H1 (cell line): ENCODE results near the gene PIGBOS1. TPM values are rescaled to one million over a fixed set of nuclear protein-coding genes. Genes with fewer than 3 reads are reported as not detected.

Experiments
- CTCF ChIA-PET: fragments of 300-600 bp; sonication (Branson Sonifier 250); formaldehyde crosslinking; loops from one replicate; lab custom pipeline; 2021; ENCODE audit not compliant: partially characterized antibody; lab: Charles Lee
- POLR2A ChIA-PET: fragments of 300-600 bp; sonication (Branson Sonifier 250); formaldehyde crosslinking; loops from one replicate; lab custom pipeline; 2021; ENCODE audit warnings: inconsistent platforms; ENCODE audit not compliant: partially characterized antibody; lab: Charles Lee
- DNase-seq, 2 experiments: peaks; one replicate each; pipeline versions ENCODE4 v3.0.0 to v3.0.0-alpha.2; 2010 to 2022; ENCODE audit warnings: low spot score in 2 of 2, low read depth in 1 of 2, mixed read lengths in 1 of 2
- FAIRE-seq: peaks from 2 replicates; lab custom pipeline; 2011; peaks lifted over from hg19 to GRCh38; lab: Jason Lieb, UNC
- H2AFZ ChIP-seq: 2 replicates; pipeline ENCODE4 v1.8.1; 2012; ENCODE audit warnings: low read length, inconsistent platforms
- H2AK5ac ChIP-seq: 2 replicates; pipeline ENCODE4 v1.6.1; 2013; ENCODE audit warnings: low read depth, low read length
- H2BK120ac ChIP-seq: replicated peaks from 2 replicates; pipeline ENCODE3; 2013; ENCODE audit warnings: low read depth, low read length, inconsistent platforms
- H2BK12ac ChIP-seq: 2 replicates; pipeline ENCODE4 v1.6.1; 2013; ENCODE audit warnings: low read depth, low read length
- H2BK15ac ChIP-seq: 2 replicates; pipeline ENCODE4 v1.6.1; 2013; ENCODE audit warnings: low read length
- H2BK20ac ChIP-seq: 2 replicates; pipeline ENCODE4 v1.6.1; 2013; ENCODE audit warnings: low read length
- H2BK5ac ChIP-seq: 2 replicates; pipeline ENCODE4 v1.6.1; 2013; ENCODE audit warnings: low read depth, low read length
- H3K14ac ChIP-seq: 2 replicates; pipeline ENCODE4 v1.6.1; 2013; ENCODE audit warnings: inconsistent platforms; ENCODE audit not compliant: insufficient read length
- H3K18ac ChIP-seq: 2 replicates; pipeline ENCODE4 v1.6.1; 2013; ENCODE audit warnings: low read length; ENCODE audit errors: extremely low read depth
- H3K23ac ChIP-seq: 2 replicates; pipeline ENCODE4 v1.6.1; 2013; ENCODE audit warnings: inconsistent platforms; ENCODE audit not compliant: insufficient read length
- H3K23me2 ChIP-seq: 2 replicates; pipeline ENCODE4 v1.6.1; 2013; ENCODE audit warnings: low read depth, low read length
- H3K27ac ChIP-seq: 2 replicates; pipeline ENCODE4 v1.6.1; 2011; ENCODE audit warnings: low read depth, low read length, inconsistent platforms
- H3K27me3 ChIP-seq, 4 experiments: replicated peaks in 1 of 4; 1 replicate in 1 of 4; 2 replicates in 3 of 4; pipeline versions ENCODE4 v1.6.1 to v1.8.1; 2011 to 2013; ENCODE audit warnings: low read length in 3 of 4, mild to moderate bottlenecking in 3 of 4, inconsistent platforms in 2 of 4, mixed read lengths in 2 of 4, moderate library complexity in 1 of 4; ENCODE audit not compliant: control insufficient read depth in 3 of 4, insufficient read depth in 3 of 4; ENCODE audit errors: extremely low read depth in 1 of 4
- H3K36me3 ChIP-seq, 4 experiments: 2 replicates each; pipeline versions ENCODE4 v1.6.1 to v1.8.1; 2011 to 2013; ENCODE audit warnings: mild to moderate bottlenecking in 4 of 4, low read length in 3 of 4, moderate library complexity in 2 of 4, control low read depth in 1 of 4, inconsistent platforms in 1 of 4; ENCODE audit not compliant: insufficient read depth in 4 of 4, control insufficient read depth in 2 of 4
- H3K4ac ChIP-seq: replicated peaks from 2 replicates; pipeline ENCODE3; 2013; ENCODE audit warnings: low read length, low read depth, mixed read lengths, inconsistent platforms; ENCODE audit not compliant: insufficient read length
- H3K4me1 ChIP-seq, 4 experiments: replicated peaks in 1 of 4; 1 replicate in 1 of 4; 2 replicates in 3 of 4; pipeline versions ENCODE4 v1.6.1 to v1.8.1; 2011 to 2013; ENCODE audit warnings: low read length in 3 of 4, inconsistent platforms in 2 of 4, mixed read lengths in 1 of 4; ENCODE audit not compliant: insufficient read depth in 4 of 4, control insufficient read depth in 3 of 4
- H3K4me2 ChIP-seq, 2 experiments: 2 replicates each; pipeline versions ENCODE4 v1.6.1 to v1.8.1; 2011 to 2013; ENCODE audit warnings: low read depth in 2 of 2, low read length in 2 of 2, control low read depth in 1 of 2, inconsistent platforms in 1 of 2, mild to moderate bottlenecking in 1 of 2; ENCODE audit not compliant: insufficient read depth in 1 of 2
- H3K4me3 ChIP-seq, 4 experiments: fragments of 200-600, 300-600 bp in 1 of 4; sonication (generic), shearing (Covaris generic), sonication (Bioruptor Twin) in 1 of 4; 2 replicates each; pipeline versions ENCODE4 v1.5.1 to v1.8.1; 2011 to 2016; ENCODE audit warnings: low read length in 4 of 4, low read depth in 3 of 4, control low read depth in 2 of 4, inconsistent platforms in 2 of 4, mild to moderate bottlenecking in 2 of 4, mixed read lengths in 1 of 4, moderate library complexity in 1 of 4; ENCODE audit not compliant: insufficient read depth in 2 of 4; ENCODE audit errors: extremely low read depth in 1 of 4
- H3K56ac ChIP-seq: replicated peaks from 2 replicates; pipeline ENCODE3; 2013; ENCODE audit warnings: low read depth, mild to moderate bottlenecking, mixed read lengths, low read length, inconsistent platforms; ENCODE audit not compliant: insufficient read length
- H3K79me1 ChIP-seq: 2 replicates; pipeline ENCODE4 v1.6.1; 2013; ENCODE audit warnings: low read depth, low read length, control low read depth
- H3K79me2 ChIP-seq, 2 experiments: 2 replicates each; pipeline versions ENCODE4 v1.6.1 to v1.8.1; 2012 to 2013; ENCODE audit warnings: low read length in 2 of 2, mild to moderate bottlenecking in 2 of 2, inconsistent platforms in 1 of 2; ENCODE audit not compliant: insufficient read depth in 2 of 2, control insufficient read depth in 1 of 2
- H3K9ac ChIP-seq, 4 experiments: replicated peaks in 1 of 4; 1 replicate in 1 of 4; 2 replicates in 3 of 4; pipeline versions ENCODE4 v1.6.1 to v1.8.1; 2011 to 2013; ENCODE audit warnings: low read depth in 3 of 4, low read length in 3 of 4, control low read depth in 2 of 4, mild to moderate bottlenecking in 2 of 4, moderate library complexity in 2 of 4, inconsistent platforms in 1 of 4; ENCODE audit errors: extremely low read depth in 1 of 4
- H3K9me3 ChIP-seq, 2 experiments: 2 replicates each; pipeline versions ENCODE4 v1.6.1 to v1.8.1; 2012 to 2013; ENCODE audit warnings: mild to moderate bottlenecking in 2 of 2, moderate library complexity in 2 of 2, control low read depth in 1 of 2, inconsistent platforms in 1 of 2, low read depth in 1 of 2, low read length in 1 of 2, mixed read lengths in 1 of 2; ENCODE audit not compliant: insufficient read depth in 2 of 2
- H4K20me1 ChIP-seq, 2 experiments: replicated peaks in 1 of 2; 2 replicates each; pipeline versions ENCODE3 to v1.8.1; 2011 to 2013; ENCODE audit warnings: inconsistent platforms in 2 of 2, low read length in 2 of 2, mild to moderate bottlenecking in 1 of 2; ENCODE audit not compliant: insufficient read depth in 2 of 2, control insufficient read depth in 1 of 2
- H4K5ac ChIP-seq: 2 replicates; pipeline ENCODE4 v1.6.1; 2013; ENCODE audit warnings: low read length, low read depth, mixed read lengths, inconsistent platforms; ENCODE audit not compliant: insufficient read length
- H4K8ac ChIP-seq: 2 replicates; pipeline ENCODE4 v1.8.0; 2013; ENCODE audit warnings: mild to moderate bottlenecking, moderate library complexity, low read length, inconsistent platforms; ENCODE audit not compliant: insufficient read depth; ENCODE audit errors: extremely low read depth
- H4K91ac ChIP-seq: replicated peaks from 2 replicates; pipeline ENCODE3; 2013; ENCODE audit warnings: low read length, mixed read lengths, inconsistent platforms; ENCODE audit not compliant: insufficient read length
- CBX8 ChIP-seq: fragments of 300-800, 300-1000 bp; sonication (generic); IDR thresholded peaks from 2 replicates; pipeline ENCODE4 v1.7.1; 2016; ENCODE audit warnings: low read depth, low read length, borderline replicate concordance
- GABPA ChIP-seq: IDR thresholded peaks from 2 replicates; pipeline ENCODE4 v1.6.1; 2011; ENCODE audit warnings: mild to moderate bottlenecking, low read length, moderate library complexity, borderline replicate concordance; ENCODE audit not compliant: insufficient read depth
- GTF2F1 ChIP-seq: IDR thresholded peaks from 2 replicates; pipeline ENCODE4 v1.6.1; 2012; ENCODE audit warnings: low read depth, low read length, improper control_type of control experiment, borderline replicate concordance
- HDAC2 ChIP-seq, 2 experiments: fragments of 300-600 bp in 1 of 2; sonication (generic) in 1 of 2; IDR thresholded peaks; 2 replicates each; pipeline ENCODE4 v1.6.1; 2011 to 2012; ENCODE audit warnings: low read depth in 2 of 2, low read length in 2 of 2, mild to moderate bottlenecking in 2 of 2, moderate library complexity in 2 of 2, borderline replicate concordance in 1 of 2, inconsistent platforms in 1 of 2
- SAP30 ChIP-seq: fragments of 300-600 bp; sonication (generic); IDR thresholded peaks from 2 replicates; pipeline ENCODE4 v1.7.1; 2012; ENCODE audit warnings: low read length, moderate library complexity, mild to moderate bottlenecking, inconsistent platforms; ENCODE audit not compliant: insufficient read depth, insufficient replicate concordance
- SIN3A ChIP-seq, 2 experiments: IDR thresholded peaks in 1 of 2; conservative IDR thresholded peaks in 1 of 2; 2 replicates each; pipeline ENCODE4 v1.6.1; 2011 to 2012; ENCODE audit warnings: low read length in 2 of 2, improper control_type of control experiment in 1 of 2, low read depth in 1 of 2, mild to moderate bottlenecking in 1 of 2
- SP4 ChIP-seq: IDR thresholded peaks from 2 replicates; pipeline ENCODE4 v1.6.1; 2012; ENCODE audit warnings: low read length, inconsistent platforms
- TAF7 ChIP-seq: optimal IDR thresholded peaks from 2 replicates; pipeline ENCODE3; 2011; ENCODE audit warnings: low read depth, mild to moderate bottlenecking, inconsistent platforms, low read length, moderate library complexity, borderline replicate concordance
- TEAD4 ChIP-seq: IDR thresholded peaks from 2 replicates; pipeline ENCODE4 v1.6.1; 2012; ENCODE audit warnings: low read depth, low read length, inconsistent platforms, mixed read lengths
- WGBS, 2 experiments: shearing (Covaris generic) in 1 of 2; methylation state at CpG; one replicate each; pipeline versions ENCODE4 v1.1.6 to v1.1.7; 2013 to 2015; ENCODE audit warnings: low lambda C conversion rate in 2 of 2, mixed read lengths in 2 of 2, inconsistent platforms in 1 of 2, low coverage in 1 of 2, missing lambda C conversion rate in 1 of 2; ENCODE audit not compliant: insufficient replicate concordance in 2 of 2, insufficient coverage in 1 of 2, insufficient read length in 1 of 2; ENCODE audit errors: extremely low coverage in 1 of 2, missing lambda C conversion rate in 1 of 2; 5-methylcytosine and 5-hydroxymethylcytosine counted together
- polyA plus RNA-seq, 7 experiments: library from polyadenylated mRNA; depleted of rRNA in 3 of 7; stranded (reverse) in 5 of 7; unstranded in 2 of 7; fragments of >200 nt in 5 of 7; fragments of 200-250 nt in 2 of 7; gene quantifications; 1 replicate in 5 of 7; 2 replicates in 1 of 7; 4 replicates in 1 of 7; pipeline versions ENCODE4 v1.2.1 to v1.2.3, GENCODE V29; 2011 to 2013; ENCODE audit warnings: missing spikeins in 2 of 7, mixed read lengths in 2 of 7
- total RNA-seq: library from RNA; stranded (reverse); fragmentation: NEBNext Ultra II Directional; extraction: Animal tissue kit (Norgen Biotek cat#: 25700); gene quantifications from 2 replicates; pipeline ENCODE4 v1.2.1, GENCODE V29; 2021
- TF ChIP-seq, protein P1 (sequence below): IDR thresholded peaks from 2 replicates; pipeline ENCODE4 v1.6.1; 2011; ENCODE audit warnings: low read length, improper control_type of control experiment

PIGBOS1 gene
- total and polyA plus RNA-seq, 2 of the 8 experiments (the other 6 are each of a cell fraction or from before 2014, with no cell fraction given) = 7.8 to 16.7 TPM

GRCh38 chr15:55289011-55289745, 29.7 kb downstream of the PIGBOS1 start:
- no peaks in the 10 kb centered on the region for H3K36me3 ChIP-seq
- WGBS, 2 experiments = 9% methylated on average over 22 of the region's 37 CpGs; no CpG with 5 or more reads in 1 of the 2 experiments
- H2AFZ ChIP-seq = peak overlapping the region; percentile 56; the same call in 1 of the 2 replicates
- no peak overlapping the region for H2BK120ac ChIP-seq
- peak overlapping the region in 3 of 4 experiments; percentile 51 to 62 (median 57); a peak in 5 of 7 replicates for H3K9ac ChIP-seq
- ChIA-PET CTCF (no interaction called here), POLR2A (no interaction called here)
- H2BK12ac ChIP-seq = no peak overlapping the region
- H3K18ac ChIP-seq = no peak overlapping the region; the same call in 1 of the 2 replicates
- H3K23me2 ChIP-seq = peaks cover 10% of the 10 kb centered on the region
- H3K79me2 ChIP-seq = no peaks in the 10 kb centered on the region
- H4K5ac ChIP-seq = no peak overlapping the region
- no peak overlapping the region for H2BK5ac ChIP-seq
- peaks cover 0 to 4% (median 2%) of the 10 kb centered on the region in 4 experiments; a peak in 2 of 7 replicates for H3K27me3 ChIP-seq
- FAIRE-seq (no peak), DNase-seq (peak in 1 of 2 experiments; percentile 70)
- no peak overlapping the region for H3K4ac ChIP-seq
- no peak overlapping the region for H3K27ac ChIP-seq
- H4K91ac ChIP-seq = no peak overlapping the region
- no peak overlapping the region for H3K23ac ChIP-seq
- H3K56ac ChIP-seq = no peak overlapping the region
- H3K9me3 ChIP-seq = no peaks in the 10 kb centered on the region
- peak overlapping the region; percentile 64 to 95 for H3K4me2 ChIP-seq
- H3K4me1 ChIP-seq = peaks cover 0 to 5% (median 2%) of the 10 kb centered on the region in 4 experiments; a peak in 1 of 7 replicates
- no peak overlapping the region for H2BK20ac ChIP-seq
- peak overlapping the region; percentile 39 to 87 (median 80) for H3K4me3 ChIP-seq
- H3K79me1 ChIP-seq = no peaks in the 10 kb centered on the region
- no peak overlapping the region for H3K14ac ChIP-seq
- H2BK15ac ChIP-seq = no peak overlapping the region
- H2AK5ac ChIP-seq = no peak overlapping the region
- H4K8ac ChIP-seq = no peak overlapping the region; the same call in 1 of the 2 replicates
- H4K20me1 ChIP-seq = peaks cover 0 to 2% of the 10 kb centered on the region in 2 experiments
- TF ChIP-seq, protein P1, sequence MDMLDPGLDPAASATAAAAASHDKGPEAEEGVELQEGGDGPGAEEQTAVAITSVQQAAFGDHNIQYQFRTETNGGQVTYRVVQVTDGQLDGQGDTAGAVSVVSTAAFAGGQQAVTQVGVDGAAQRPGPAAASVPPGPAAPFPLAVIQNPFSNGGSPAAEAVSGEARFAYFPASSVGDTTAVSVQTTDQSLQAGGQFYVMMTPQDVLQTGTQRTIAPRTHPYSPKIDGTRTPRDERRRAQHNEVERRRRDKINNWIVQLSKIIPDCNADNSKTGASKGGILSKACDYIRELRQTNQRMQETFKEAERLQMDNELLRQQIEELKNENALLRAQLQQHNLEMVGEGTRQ = no peak
- TF ChIP-seq TEAD4 = no peak
- peak; percentile 34 to 58; a peak in 1 of 4 replicates for TF ChIP-seq SIN3A (conservative IDR thresholded peaks at IDR 0.05 in 1 of 2, IDR thresholded peaks at IDR 0.05 in 1 of 2; ENCODE audit: low read depth in 1 of 2, low read length in 2 of 2)
- TF ChIP-seq GTF2F1 = no peak
- no peak for TF ChIP-seq SP4
- no peak for TF ChIP-seq GABPA
- peak in 1 of 2 experiments; percentile 64; a peak in 1 of 4 replicates for TF ChIP-seq HDAC2 (IDR thresholded peaks at IDR 0.05; ENCODE audit: borderline replicate concordance in 1 of 2, low read depth in 2 of 2, low read length in 2 of 2)
- no peak for TF ChIP-seq TAF7
- no peak for TF ChIP-seq CBX8
- peak; percentile 43 for TF ChIP-seq SAP30
